ENCODE data around the gene NDUFAF3.

- TF ChIP-seq EZH2 (IDR thresholded peaks at IDR 0.05; ENCODE audit: borderline replicate concordance, insufficient read depth, low read depth, low read length, poor library complexity, severe bottlenecking) (no peak), CTCF (IDR thresholded peaks at IDR 0.05) (no peak)
These were observed 6.8 kb upstream of the NDUFAF3 start for GRCh38 chr3:49015072-49015471.
